NK-92 treated with Interleukin-12 subunit alpha and Interleukin-12 subunit beta, amount 100 ng/mL, for 24 hours (cell line): ENCODE results near the gene PPAT.
"Not testable (repeated sequence)": the region's sequence is repeated elsewhere in the genome, so short reads cannot be mapped to it uniquely, and the experiment has no call there.

Experiments
- DNase-seq: peaks from one replicate; lab custom pipeline; 2025; lab: John Stamatoyannopoulos, UW

Gene PPAT

GRCh38 chr4:56435140-56435926, at the start of gene PPAT:
PPAT (minus strand) TSS chr4:56435615; CDS start chr4:56435477, 138 bp downstream.
- peak; percentile 96 for DNase-seq

DNA sequence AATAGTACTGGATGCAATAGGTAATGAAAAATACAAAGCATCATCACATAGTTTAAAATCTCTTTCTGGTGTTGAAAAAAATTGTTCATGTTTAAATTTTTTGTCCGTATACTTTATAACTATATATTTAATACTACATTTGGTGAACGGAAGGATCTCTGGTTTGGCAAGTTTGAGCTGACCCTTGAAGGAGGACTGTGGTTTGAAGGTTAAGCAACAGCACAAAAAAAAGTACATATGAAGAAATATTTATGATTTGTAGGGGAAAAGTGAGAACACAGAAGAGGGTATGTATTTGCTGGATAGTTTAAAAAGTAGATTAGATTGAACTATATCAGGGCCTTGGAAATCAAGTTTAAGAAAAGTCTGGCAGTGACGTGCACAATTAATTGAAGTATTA, 45.3 kb upstream of the PPAT start:
- DNase-seq = no peak

GRCh38 chr4:56477192-56477702, 41.8 kb upstream of the PPAT start:
- DNase-seq = no peak

DNA sequence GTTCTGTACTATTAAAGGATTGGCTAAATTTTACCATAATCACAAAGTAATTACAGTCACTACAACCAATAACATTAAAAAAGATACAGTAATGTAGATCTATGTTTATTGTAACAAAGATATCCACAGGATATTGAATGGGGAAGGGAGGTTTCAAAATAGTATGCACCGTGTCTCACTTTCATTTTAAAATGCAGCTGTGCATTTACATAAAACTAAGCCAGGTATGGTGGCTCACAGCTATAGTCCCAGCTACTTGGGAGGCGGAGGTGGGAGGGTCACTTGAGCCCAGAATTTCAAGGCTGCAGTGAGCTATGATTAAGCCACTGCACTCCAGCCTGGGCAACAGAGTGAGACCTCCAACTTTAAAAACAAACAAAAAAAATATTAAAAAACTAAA, 40.5 kb upstream of the PPAT start:
- no peak for DNase-seq

DNA sequence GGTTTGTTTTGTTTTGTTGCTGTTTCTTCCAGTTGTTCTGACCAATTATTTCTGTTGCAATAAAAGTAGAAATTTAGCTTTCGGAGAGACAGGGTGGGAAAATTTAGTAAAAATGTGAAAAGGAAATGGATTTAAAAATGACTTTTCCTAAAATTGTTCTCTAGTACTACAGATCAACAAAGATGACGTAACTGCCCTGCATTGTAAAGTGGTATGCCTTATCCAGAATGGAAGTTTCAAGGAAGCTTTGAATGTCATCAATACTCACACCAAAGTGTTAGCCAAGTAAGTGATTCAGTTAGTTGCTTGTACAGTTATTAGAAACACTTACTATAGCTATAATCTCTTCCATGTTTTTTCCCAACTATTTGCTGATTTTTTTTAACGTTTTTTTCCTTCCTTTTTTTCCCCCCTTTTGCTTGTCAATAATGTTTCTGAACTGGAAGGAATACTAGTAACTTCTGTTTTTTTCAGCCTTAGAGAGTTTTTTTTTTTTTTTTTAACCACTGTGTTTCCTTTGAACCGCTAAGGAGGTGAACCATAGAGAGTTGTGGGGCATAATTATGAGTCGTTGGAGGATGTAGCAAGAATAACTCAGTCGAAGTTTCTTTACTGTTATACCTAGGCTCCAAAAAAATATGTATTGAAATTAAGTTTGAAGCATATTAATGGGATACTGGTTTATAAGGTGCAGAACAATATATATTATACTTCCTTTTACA, 34.2 kb upstream of the PPAT start:
- no peak for DNase-seq

GRCh38 chr4:56468097-56468422, 32.6 kb upstream of the PPAT start:
- DNase-seq = no peak

GRCh38 chr4:56467284-56468096, 32.1 kb upstream of the PPAT start, which contains the start of gene SRP72:
SRP72 (plus strand) TSS chr4:56467617; CDS start chr4:56467636, 19 bp downstream.
- DNase-seq = peak; percentile 62

DNA sequence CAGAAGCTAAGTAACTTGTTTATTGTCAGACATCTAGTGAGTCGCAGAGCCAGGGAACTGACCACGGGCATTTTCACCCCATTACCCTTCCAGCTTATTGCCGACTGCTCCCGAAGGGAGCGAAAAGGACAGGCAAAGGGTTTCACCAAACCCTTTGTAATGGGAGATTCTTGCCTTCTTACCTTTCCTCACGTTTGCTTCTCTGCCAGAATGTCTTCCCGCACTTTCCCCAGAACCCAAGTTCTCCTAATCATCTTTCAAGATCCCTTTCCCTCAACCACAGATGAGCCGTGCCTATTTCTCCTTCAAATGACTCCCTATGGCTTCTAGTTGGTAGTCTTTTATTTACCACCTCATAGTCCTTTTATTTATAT, 31.5 kb upstream of the PPAT start:
- DNase-seq = peak; percentile 1

- DNase-seq = not testable (repeated sequence)
These were observed 30.9 kb upstream of the PPAT start for GRCh38 chr4:56466296-56466761.

GRCh38 chr4:56465599-56466295, 30.3 kb upstream of the PPAT start:
- no peak for DNase-seq

DNA sequence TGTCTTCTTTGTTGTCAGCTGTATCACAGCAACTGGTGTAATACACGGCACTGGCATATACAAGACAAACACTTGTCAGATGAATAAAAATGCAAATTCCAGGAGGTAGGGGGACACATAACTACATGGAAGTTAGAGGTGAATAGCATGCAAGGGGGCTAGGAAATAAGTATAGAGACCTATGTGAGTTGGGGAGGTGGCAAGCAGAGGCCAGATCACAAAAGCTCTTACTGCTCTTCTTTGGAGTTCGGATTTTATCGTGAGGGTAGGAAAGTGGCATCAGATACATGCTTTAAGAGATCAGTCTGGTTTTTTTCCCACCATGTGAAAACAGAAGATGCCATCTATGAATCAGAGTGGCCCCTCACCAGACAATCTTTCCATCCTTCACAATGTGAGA, 29.2 kb upstream of the PPAT start:
- no peak for DNase-seq

DNA sequence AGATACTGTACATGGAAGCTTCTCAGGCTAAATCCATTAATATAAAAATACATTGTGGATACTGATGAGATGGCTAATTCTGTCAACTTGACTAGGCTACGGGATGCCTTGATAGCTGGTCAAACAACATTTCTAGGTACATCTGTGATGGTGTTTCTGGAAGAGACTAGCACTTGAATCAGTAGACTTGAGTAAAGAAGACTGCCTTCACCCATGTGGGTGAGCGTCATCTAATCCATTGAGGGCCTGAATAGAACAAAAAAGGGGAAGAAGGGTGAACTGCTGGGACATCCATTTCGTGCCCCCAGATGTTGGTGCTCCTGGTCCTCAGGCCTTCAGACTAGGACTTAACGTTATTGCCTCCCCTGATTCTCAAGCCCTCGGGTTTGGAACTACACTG, 28.3 kb upstream of the PPAT start:
- no peak for DNase-seq

- DNase-seq = no peak
These were observed 26.7 kb upstream of the PPAT start for GRCh38 chr4:56462157-56462556.

GRCh38 chr4:56460085-56460484, 24.7 kb upstream of the PPAT start:
- no peak for DNase-seq

- no peak for DNase-seq
These were observed 14.9 kb upstream of the PPAT start for GRCh38 chr4:56450342-56450741.

DNA sequence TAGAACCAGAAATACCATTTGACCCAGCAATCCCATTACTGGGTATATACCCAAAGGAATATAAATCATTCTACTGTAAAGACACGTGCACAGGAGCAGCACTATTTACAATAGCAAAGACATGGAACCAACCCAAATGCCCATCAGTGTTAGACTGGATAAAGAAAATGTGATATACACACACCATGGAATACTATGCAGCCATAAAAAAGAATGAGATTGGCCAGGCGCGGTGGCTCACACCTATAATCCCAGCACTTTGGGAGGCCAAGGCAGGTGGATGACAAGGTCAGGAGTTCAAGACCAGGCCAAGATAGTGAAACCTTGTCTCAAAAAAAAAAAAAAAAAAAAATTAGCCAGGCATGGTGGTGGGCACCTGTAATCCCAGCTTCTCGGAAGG, 14.1 kb upstream of the PPAT start:
- DNase-seq = not testable (repeated sequence)

DNA sequence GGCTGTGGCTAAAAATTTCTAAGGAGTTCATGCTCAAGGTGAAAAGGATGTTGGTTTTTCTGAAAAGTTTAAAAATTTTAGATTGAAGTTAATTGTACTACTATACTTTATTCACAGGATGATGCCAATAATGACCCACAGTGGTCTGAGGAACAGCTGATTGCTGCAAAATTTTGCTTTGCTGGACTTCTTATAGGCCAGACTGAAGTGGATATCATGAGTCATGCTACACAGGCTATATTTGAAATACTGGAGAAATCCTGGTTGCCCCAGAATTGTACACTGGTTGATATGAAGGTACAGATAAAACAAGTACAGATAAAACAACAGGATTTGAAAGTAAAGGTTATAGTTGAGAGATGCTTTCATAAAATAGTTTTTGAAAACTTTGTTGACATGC, 12.9 kb upstream of the PPAT start:
- no peak for DNase-seq

DNA sequence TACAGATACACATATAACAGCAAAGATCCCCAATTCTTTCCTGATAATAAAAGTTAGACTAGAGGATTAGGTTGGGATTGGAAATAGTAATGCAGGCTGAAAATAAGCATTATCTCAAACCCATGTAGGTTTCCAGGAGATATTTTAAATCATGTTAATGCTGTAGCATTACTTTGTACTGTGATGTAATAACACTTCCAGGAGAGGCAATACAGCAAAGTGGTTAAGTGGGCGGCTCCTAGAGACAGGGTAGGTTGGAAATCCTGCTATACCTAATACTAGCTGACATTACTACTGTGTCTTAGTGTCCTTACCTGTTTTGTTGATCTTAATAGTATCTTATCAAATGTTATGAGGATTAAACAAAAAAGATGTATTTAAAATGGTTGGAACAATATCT, 10.3 kb upstream of the PPAT start:
- DNase-seq = peak; percentile 3

DNA sequence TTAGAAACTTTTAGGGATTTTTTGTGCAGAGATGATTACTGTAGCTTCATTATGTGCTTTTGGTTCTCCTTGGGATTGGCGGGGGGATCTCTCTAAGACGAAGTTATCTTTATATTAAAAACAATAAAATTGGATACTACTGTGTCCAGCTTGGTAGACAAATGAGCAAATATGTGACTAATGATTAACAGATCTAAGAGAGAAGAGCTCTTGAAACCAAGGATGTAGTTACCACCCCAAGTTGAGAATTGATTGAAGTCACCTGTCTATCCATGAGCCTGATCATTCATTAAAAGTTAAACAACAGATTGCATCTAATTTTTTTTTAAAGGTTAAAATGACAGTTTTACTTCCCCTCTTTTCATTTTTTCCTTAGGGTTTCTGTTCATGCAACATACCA, 9.3 kb upstream of the PPAT start:
- no peak for DNase-seq

DNA sequence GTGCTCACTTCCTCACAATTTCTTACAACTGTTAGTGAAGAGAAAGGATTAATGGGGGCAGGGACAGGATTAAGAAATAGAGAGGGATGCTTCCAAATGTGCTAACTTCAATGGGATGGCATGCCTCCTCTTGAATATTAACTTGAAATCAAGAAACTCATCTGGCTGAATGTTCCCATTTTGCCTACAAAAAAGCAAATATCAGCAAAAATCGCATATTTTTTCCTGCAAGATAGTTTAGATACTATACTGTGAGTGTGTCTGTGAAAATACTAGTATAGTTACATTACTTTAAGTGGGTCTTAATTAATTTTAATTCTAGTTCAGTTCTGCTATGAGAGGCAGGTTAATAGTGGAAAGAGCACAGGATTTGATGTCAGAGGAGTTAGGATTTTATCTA, 5.6 kb upstream of the PPAT start:
- no peak for DNase-seq

DNA sequence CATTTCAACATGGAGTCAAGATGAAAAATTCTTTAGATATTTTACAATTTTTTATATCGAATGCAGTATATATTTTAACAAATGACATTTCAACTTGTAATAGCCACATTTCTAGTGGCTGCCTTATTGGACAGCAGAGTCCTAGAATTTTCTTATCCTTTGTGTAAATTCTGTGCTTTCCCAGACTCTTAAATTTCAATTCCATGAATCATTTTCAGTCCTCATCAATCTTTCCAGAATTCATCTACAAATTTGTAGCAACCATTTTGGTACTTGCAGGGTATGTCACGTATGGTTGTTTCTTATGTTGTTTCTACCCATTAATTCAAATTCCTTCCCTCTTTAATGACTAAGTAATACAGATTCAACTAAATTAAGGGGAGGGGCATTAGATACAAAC, 3.4 kb upstream of the PPAT start:
- no peak for DNase-seq

DNA sequence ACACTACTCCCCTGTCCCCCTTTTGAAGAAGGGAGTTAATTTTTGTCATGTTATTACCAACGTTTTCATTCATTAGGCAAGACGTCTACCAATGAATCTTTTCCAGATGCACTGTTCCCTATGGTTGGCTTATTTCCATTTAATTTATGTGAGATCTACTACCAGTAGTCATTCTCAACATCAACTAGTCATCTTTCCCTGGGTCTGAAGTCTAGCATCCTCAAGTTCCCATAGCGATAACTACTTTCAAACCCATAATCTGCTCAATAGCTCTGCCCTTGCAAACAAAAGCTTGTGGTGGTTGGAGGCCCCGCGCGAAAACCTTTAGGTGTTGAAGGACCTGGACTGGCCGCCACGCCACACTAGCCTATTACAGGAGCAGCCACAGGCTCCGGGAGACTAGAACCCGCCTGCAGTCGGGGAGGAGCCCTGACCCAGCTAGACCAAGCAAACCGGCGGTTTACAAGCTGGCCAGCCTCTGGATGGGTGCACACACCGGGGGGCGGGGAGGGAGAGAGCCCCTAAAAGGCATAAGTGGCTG, 746 bp downstream of the PPAT start:
- peak; percentile 65 for DNase-seq
